Activated CD8-positive, alpha-beta memory T cell treated with anti-CD3 and anti-CD28 coated beads, Interleukin-2, amount 10 ng/mL, durations not matched to agents 7 days and 5 days (primary cell): Measurements from ENCODE around the gene ERBB4. TPM values are rescaled to one million over a fixed set of nuclear protein-coding genes. Genes with fewer than 3 reads are reported as not detected.
"Not testable (repeated sequence)": the region's sequence is repeated elsewhere in the genome, so short reads cannot be mapped to it uniquely, and the experiment has no call there.

Experiments
- ATAC-seq: fragments of 150-1000 bp; cut with Tn5 transposase; one replicate; pipeline ENCODE4 v1.10.0; 2021; ENCODE audit warnings: moderate library complexity
- CTCF ChIA-PET: fragments of 350-600 bp; sonication (Branson Sonifier 250); formaldehyde crosslinking; loops from one replicate; lab custom pipeline; 2021; ENCODE audit warnings: antibody characterized with exemption; lab: Charles Lee
- DNase-seq: peaks from one replicate; pipeline ENCODE4 v3.0.0-alpha.2; 2020
- H3K27ac Mint-ChIP-seq: one replicate; pipeline ENCODE4 v1.8.0; 2021; ENCODE audit warnings: mild to moderate bottlenecking, mixed read lengths
- H3K27me3 Mint-ChIP-seq: one replicate; pipeline ENCODE4 v1.8.0; 2021; ENCODE audit warnings: mixed read lengths
- H3K36me3 Mint-ChIP-seq: one replicate; pipeline ENCODE4 v1.8.0; 2021; ENCODE audit warnings: mild to moderate bottlenecking, mixed read lengths
- H3K4me1 Mint-ChIP-seq: one replicate; pipeline ENCODE4 v1.8.0; 2021; ENCODE audit warnings: mixed read lengths
- H3K4me3 Mint-ChIP-seq: one replicate; pipeline ENCODE4 v1.8.0; 2021; ENCODE audit warnings: mild to moderate bottlenecking, moderate library complexity, mixed read lengths
- H3K9me3 Mint-ChIP-seq: one replicate; pipeline ENCODE4 v1.8.0; 2022; ENCODE audit warnings: low read depth, mixed read lengths
- total RNA-seq, 2 experiments: library from RNA; stranded (reverse); gene quantifications; one replicate each; pipeline ENCODE4 v1.2.3, GENCODE V29; 2021

The ERBB4 gene
- total RNA-seq, 2 experiments from 2014 or later, result not detected

- no peak for DNase-seq
- ATAC-seq, result no peak
- H3K27ac Mint-ChIP-seq, result no peak overlapping the region
- H3K9me3 Mint-ChIP-seq, result no peaks in the 10 kb centered on the region
- H3K36me3 Mint-ChIP-seq, result no peaks in the 10 kb centered on the region
- H3K4me1 Mint-ChIP-seq, result no peaks in the 10 kb centered on the region
- CTCF ChIA-PET, result no interaction called here
- no peaks in the 10 kb centered on the region for H3K27me3 Mint-ChIP-seq
- no peak overlapping the region for H3K4me3 Mint-ChIP-seq
These were observed 267.0 kb downstream of the ERBB4 start for GRCh38 chr2:212271583-212271982.

- ATAC-seq (no peak), DNase-seq (no peak)
- Mint-ChIP-seq H3K9me3 (no peaks in the 10 kb centered on the region), H3K27me3 (no peaks in the 10 kb centered on the region), H3K4me3 (no peak overlapping the region), H3K4me1 (no peaks in the 10 kb centered on the region), H3K36me3 (no peaks in the 10 kb centered on the region), H3K27ac (no peak overlapping the region)
- CTCF ChIA-PET, result no interaction called here
These were observed 269.6 kb downstream of the ERBB4 start for GRCh38 chr2:212269005-212269404.

DNA sequence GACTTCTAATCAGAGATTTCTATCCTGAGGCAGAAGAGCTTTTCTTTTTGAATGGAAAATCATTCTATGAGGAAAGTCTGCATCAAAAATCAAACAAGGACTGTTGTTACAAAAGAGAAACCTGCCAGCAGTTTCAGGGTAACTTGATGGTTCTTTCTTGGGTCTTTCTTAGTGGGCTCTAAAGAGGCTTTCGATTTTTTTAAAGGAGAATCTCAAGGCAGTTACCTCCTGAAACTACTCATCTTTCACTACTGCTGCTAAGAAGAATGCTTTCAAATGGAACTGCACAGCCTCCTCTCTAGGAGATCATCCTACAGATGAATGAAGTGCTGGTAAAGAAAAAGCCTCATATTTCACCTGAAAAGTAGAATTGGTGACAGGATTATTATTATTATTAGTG, 272.3 kb downstream of the ERBB4 start:
- CTCF ChIA-PET, result no interaction called here
- no peaks in the 10 kb centered on the region for H3K4me1 Mint-ChIP-seq
- no peak for DNase-seq
- no peak overlapping the region for H3K27ac Mint-ChIP-seq
- ATAC-seq, result no peak
- H3K4me3 Mint-ChIP-seq, result no peak overlapping the region
- H3K36me3 Mint-ChIP-seq, result no peaks in the 10 kb centered on the region
- H3K9me3 Mint-ChIP-seq, result no peaks in the 10 kb centered on the region
- no peaks in the 10 kb centered on the region for H3K27me3 Mint-ChIP-seq

GRCh38 chr2:212265777-212266176, 272.8 kb downstream of the ERBB4 start:
- no peaks in the 10 kb centered on the region for H3K9me3 Mint-ChIP-seq
- CTCF ChIA-PET, result no interaction called here
- no peak overlapping the region for H3K4me3 Mint-ChIP-seq
- no peak overlapping the region for H3K27ac Mint-ChIP-seq
- H3K4me1 Mint-ChIP-seq, result no peaks in the 10 kb centered on the region
- DNase-seq (no peak), ATAC-seq (no peak)
- no peaks in the 10 kb centered on the region for H3K36me3 Mint-ChIP-seq
- H3K27me3 Mint-ChIP-seq, result no peaks in the 10 kb centered on the region

DNA sequence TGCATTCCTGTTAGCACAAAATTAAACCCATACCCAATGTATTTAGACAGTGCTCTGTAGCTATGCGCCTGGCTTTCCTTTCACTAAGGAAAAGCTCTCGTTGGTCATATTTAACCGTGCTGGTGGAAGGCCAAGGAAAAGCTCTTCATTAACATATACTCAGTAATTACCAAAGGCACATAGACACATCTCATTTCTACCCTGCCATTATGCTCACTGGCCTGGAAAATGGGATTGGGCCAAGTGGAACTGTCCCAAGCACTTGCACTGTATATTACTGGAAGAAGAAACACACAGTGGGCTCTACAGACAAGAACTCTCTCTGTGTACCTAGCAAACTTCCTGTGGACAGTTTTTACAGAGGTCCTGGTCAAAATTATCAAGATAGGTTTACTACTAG, 274.4 kb downstream of the ERBB4 start:
- no peak for DNase-seq
- H3K36me3 Mint-ChIP-seq, result no peaks in the 10 kb centered on the region
- H3K4me1 Mint-ChIP-seq, result no peaks in the 10 kb centered on the region
- no peak overlapping the region for H3K27ac Mint-ChIP-seq
- ATAC-seq, result no peak
- CTCF ChIA-PET, result no interaction called here
- no peaks in the 10 kb centered on the region for H3K27me3 Mint-ChIP-seq
- no peak overlapping the region for H3K4me3 Mint-ChIP-seq
- H3K9me3 Mint-ChIP-seq, result peaks cover 2% of the 10 kb centered on the region

GRCh38 chr2:212259226-212259625, 279.4 kb downstream of the ERBB4 start:
- no peaks in the 10 kb centered on the region for H3K27me3 Mint-ChIP-seq
- H3K9me3 Mint-ChIP-seq, result peaks cover 4% of the 10 kb centered on the region
- no peaks in the 10 kb centered on the region for H3K36me3 Mint-ChIP-seq
- no peaks in the 10 kb centered on the region for H3K4me1 Mint-ChIP-seq
- DNase-seq, result no peak
- no peak overlapping the region for H3K4me3 Mint-ChIP-seq
- H3K27ac Mint-ChIP-seq, result no peak overlapping the region
- CTCF ChIA-PET, result no interaction called here
- ATAC-seq, result no peak

DNA sequence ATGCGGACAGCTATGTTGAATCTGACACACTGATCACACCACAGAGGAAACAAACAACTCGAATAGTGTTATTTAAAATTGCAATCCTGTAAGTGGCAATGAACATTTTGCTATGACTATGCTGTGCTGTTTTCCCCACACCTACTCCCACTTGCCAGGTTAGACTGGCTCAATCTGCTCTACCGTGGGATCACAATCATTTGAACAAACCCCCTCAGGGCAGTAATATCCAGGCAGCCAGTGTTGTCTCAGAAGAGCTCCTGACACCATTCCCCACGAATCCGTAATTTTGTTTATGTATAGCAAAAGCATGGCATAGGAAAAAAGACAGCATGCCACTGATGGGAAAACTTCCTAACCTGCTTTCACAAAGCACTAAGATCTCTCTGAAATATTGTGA, 284.3 kb downstream of the ERBB4 start:
- Mint-ChIP-seq H3K36me3 (no peaks in the 10 kb centered on the region), H3K4me3 (no peak overlapping the region), H3K27me3 (no peaks in the 10 kb centered on the region), H3K9me3 (peaks cover 2% of the 10 kb centered on the region), H3K27ac (no peak overlapping the region), H3K4me1 (no peaks in the 10 kb centered on the region)
- ATAC-seq (no peak), DNase-seq (no peak)
- CTCF ChIA-PET, result no interaction called here

GRCh38 chr2:212249451-212249850, 289.2 kb downstream of the ERBB4 start:
- no peaks in the 10 kb centered on the region for H3K4me1 Mint-ChIP-seq
- H3K27me3 Mint-ChIP-seq, result no peaks in the 10 kb centered on the region
- no peak for ATAC-seq
- no peaks in the 10 kb centered on the region for H3K36me3 Mint-ChIP-seq
- H3K4me3 Mint-ChIP-seq, result no peak overlapping the region
- no peak for DNase-seq
- H3K27ac Mint-ChIP-seq, result no peak overlapping the region
- H3K9me3 Mint-ChIP-seq, result no peaks in the 10 kb centered on the region
- CTCF ChIA-PET, result no interaction called here

- ATAC-seq (no peak), DNase-seq (no peak)
- Mint-ChIP-seq H3K27me3 (no peaks in the 10 kb centered on the region), H3K27ac (no peak overlapping the region), H3K36me3 (no peaks in the 10 kb centered on the region), H3K4me1 (no peaks in the 10 kb centered on the region), H3K4me3 (no peak overlapping the region), H3K9me3 (no peaks in the 10 kb centered on the region)
- CTCF ChIA-PET, result no interaction called here
These were observed 292.7 kb downstream of the ERBB4 start for GRCh38 chr2:212245880-212246279.

GRCh38 chr2:212242724-212243123, 295.9 kb downstream of the ERBB4 start:
- CTCF ChIA-PET, result no interaction called here
- DNase-seq (no peak), ATAC-seq (no peak)
- no peak overlapping the region for H3K27ac Mint-ChIP-seq
- H3K27me3 Mint-ChIP-seq, result no peaks in the 10 kb centered on the region
- no peaks in the 10 kb centered on the region for H3K36me3 Mint-ChIP-seq
- no peaks in the 10 kb centered on the region for H3K9me3 Mint-ChIP-seq
- H3K4me1 Mint-ChIP-seq, result no peaks in the 10 kb centered on the region
- H3K4me3 Mint-ChIP-seq, result no peak overlapping the region

DNA sequence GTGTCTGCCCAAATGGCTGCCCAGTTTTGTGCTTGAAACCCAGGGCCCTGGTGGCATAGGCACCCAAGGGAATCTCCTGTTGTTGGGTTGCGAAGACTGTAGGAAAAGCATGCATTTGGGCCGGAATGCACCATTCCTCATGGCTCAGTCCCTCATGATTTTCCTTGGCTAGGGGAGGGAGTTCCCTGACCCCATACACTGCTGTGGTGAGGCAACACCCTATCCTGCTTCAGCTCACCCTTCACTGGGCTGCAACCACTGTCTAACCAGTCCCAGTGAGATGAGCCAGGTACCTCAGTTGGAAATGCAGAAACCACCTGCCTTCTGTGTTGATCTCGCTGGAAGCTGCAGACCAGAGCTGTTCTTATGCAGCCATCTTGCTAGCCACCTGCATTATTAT, 300.4 kb downstream of the ERBB4 start:
- H3K9me3 Mint-ChIP-seq, H3K36me3 Mint-ChIP-seq, H3K4me1 Mint-ChIP-seq, ATAC-seq, H3K4me3 Mint-ChIP-seq, H3K27ac Mint-ChIP-seq, DNase-seq, CTCF ChIA-PET, H3K27me3 Mint-ChIP-seq: not testable (repeated sequence)

GRCh38 chr2:212237350-212238095, 301.1 kb downstream of the ERBB4 start:
- no peak overlapping the region for H3K27ac Mint-ChIP-seq
- H3K9me3 Mint-ChIP-seq, result no peaks in the 10 kb centered on the region
- no peaks in the 10 kb centered on the region for H3K4me1 Mint-ChIP-seq
- no peak for DNase-seq
- H3K36me3 Mint-ChIP-seq, result no peaks in the 10 kb centered on the region
- CTCF ChIA-PET, result no interaction called here
- no peak overlapping the region for H3K4me3 Mint-ChIP-seq
- no peaks in the 10 kb centered on the region for H3K27me3 Mint-ChIP-seq
- ATAC-seq, result no peak

GRCh38 chr2:212228743-212229171, 309.8 kb downstream of the ERBB4 start:
- H3K36me3 Mint-ChIP-seq, result no peaks in the 10 kb centered on the region
- H3K27me3 Mint-ChIP-seq, result no peaks in the 10 kb centered on the region
- no peak overlapping the region for H3K4me3 Mint-ChIP-seq
- ATAC-seq, result no peak
- H3K27ac Mint-ChIP-seq, result no peak overlapping the region
- CTCF ChIA-PET, result no interaction called here
- no peaks in the 10 kb centered on the region for H3K4me1 Mint-ChIP-seq
- peaks cover 4% of the 10 kb centered on the region for H3K9me3 Mint-ChIP-seq
- DNase-seq, result no peak

GRCh38 chr2:212227755-212228154, 310.8 kb downstream of the ERBB4 start:
- Mint-ChIP-seq H3K36me3 (no peaks in the 10 kb centered on the region), H3K27me3 (no peaks in the 10 kb centered on the region), H3K9me3 (peaks cover 4% of the 10 kb centered on the region), H3K4me3 (no peak overlapping the region), H3K4me1 (no peaks in the 10 kb centered on the region), H3K27ac (no peak overlapping the region)
- ATAC-seq (no peak), DNase-seq (no peak)
- CTCF ChIA-PET, result no interaction called here

GRCh38 chr2:212226114-212226513, 312.5 kb downstream of the ERBB4 start:
- CTCF ChIA-PET, result no interaction called here
- H3K9me3 Mint-ChIP-seq, result peaks cover 4% of the 10 kb centered on the region
- DNase-seq (no peak), ATAC-seq (no peak)
- no peaks in the 10 kb centered on the region for H3K27me3 Mint-ChIP-seq
- no peaks in the 10 kb centered on the region for H3K36me3 Mint-ChIP-seq
- H3K27ac Mint-ChIP-seq, result no peak overlapping the region
- no peaks in the 10 kb centered on the region for H3K4me1 Mint-ChIP-seq
- H3K4me3 Mint-ChIP-seq, result no peak overlapping the region
